OCI-LY7 (cell line): ENCODE results near the gene FIBP. TPM values are rescaled to one million over a fixed set of nuclear protein-coding genes. Genes with fewer than 3 reads are reported as not detected.

Experiments used
- BruUV-seq: library from RNA; stranded (reverse); fragments of 400-500 nt; replicated peaks from 2 replicates; lab custom pipeline; 2021; lab: Mats Ljungman, UMichigan
- CTCF ChIA-PET: fragments of 300-600 bp; sonication (Branson Sonifier 250); formaldehyde crosslinking; loops from one replicate; lab custom pipeline; 2022; ENCODE audit warnings: antibody characterized with exemption; ENCODE audit not compliant: unreplicated experiment; lab: Charles Lee
- POLR2A ChIA-PET: fragments of 300-600 bp; sonication (Branson Sonifier 250); formaldehyde crosslinking; loops from one replicate; lab custom pipeline; 2022; ENCODE audit warnings: antibody characterized with exemption; lab: Charles Lee
- DNase-seq: peaks from one replicate; pipeline ENCODE4 v3.0.0-alpha.2; 2015; ENCODE audit warnings: low spot score
- H2AFZ ChIP-seq: fragments of 200-600 bp; sonication (generic), shearing (Covaris generic); 2 replicates; pipeline ENCODE4 v1.6.1; 2014; ENCODE audit warnings: mild to moderate bottlenecking, antibody characterized with exemption, low read length, moderate library complexity
- H3K27ac ChIP-seq: fragments of 200-600 bp; sonication (generic); 2 replicates; pipeline ENCODE4 v1.5.1; 2014; ENCODE audit warnings: mixed run types, low read depth, mild to moderate bottlenecking, moderate library complexity, low read length, inconsistent platforms; ENCODE audit not compliant: poor library complexity, severe bottlenecking
- H3K36me3 ChIP-seq: fragments of 200-600 bp; sonication (generic); 2 replicates; pipeline ENCODE4 v1.6.1; 2014; ENCODE audit warnings: mild to moderate bottlenecking, antibody characterized with exemption, low read length, moderate library complexity, mixed read lengths; ENCODE audit not compliant: insufficient read depth
- H3K4me1 ChIP-seq: fragments of 200-600 bp; sonication (generic); 2 replicates; pipeline ENCODE4 v1.5.1; 2014; ENCODE audit warnings: mild to moderate bottlenecking, low read length; ENCODE audit not compliant: insufficient read depth, poor library complexity, severe bottlenecking
- H3K4me2 ChIP-seq: fragments of 200-600 bp; sonication (generic); 2 replicates; pipeline ENCODE4 v1.6.1; 2014; ENCODE audit warnings: mild to moderate bottlenecking, low read length
- H3K4me3 ChIP-seq: fragments of 200-600 bp; sonication (generic); 2 replicates; pipeline ENCODE4 v1.5.1; 2014; ENCODE audit warnings: mild to moderate bottlenecking, low read depth, low read length; ENCODE audit not compliant: poor library complexity, severe bottlenecking
- H3K79me2 ChIP-seq: fragments of 200-600 bp; sonication (generic); 2 replicates; pipeline ENCODE4 v1.6.1; 2016; ENCODE audit warnings: low read depth, mild to moderate bottlenecking, low read length, moderate library complexity, mixed read lengths; ENCODE audit not compliant: insufficient read depth
- H3K9me2 ChIP-seq: fragments of 200-600 bp; sonication (generic); 2 replicates; pipeline ENCODE4 v1.6.1; 2016; ENCODE audit warnings: mild to moderate bottlenecking, low read length, mixed read lengths; ENCODE audit not compliant: insufficient read depth
- H3K9me3 ChIP-seq: fragments of 200-600 bp; sonication (generic); 2 replicates; pipeline ENCODE4 v1.6.1; 2014; ENCODE audit warnings: mild to moderate bottlenecking, mixed run types, low read length, mixed read lengths
- H4K20me1 ChIP-seq: fragments of 200-600 bp; sonication (generic); 2 replicates; pipeline ENCODE4 v1.6.1; 2014; ENCODE audit warnings: mild to moderate bottlenecking, antibody characterized with exemption, low read length, moderate library complexity, mixed read lengths; ENCODE audit not compliant: insufficient read depth
- CTCF ChIP-seq: fragments of 200-600 bp; sonication (generic); conservative IDR thresholded peaks from 2 replicates; pipeline ENCODE4 v1.5.1; 2014; ENCODE audit warnings: mild to moderate bottlenecking, antibody characterized with exemption, low read length, moderate library complexity, mixed read lengths
- EZH2phosphoT487 ChIP-seq: fragments of 200-600 bp; sonication (generic); IDR thresholded peaks from 2 replicates; pipeline ENCODE4 v1.6.1; 2018; ENCODE audit warnings: low read depth, borderline replicate concordance, mild to moderate bottlenecking, mixed run types, antibody characterized with exemption, low read length, moderate library complexity, mixed read lengths
- intact Hi-C: fragments of 100-400 bp; cut with micrococcal nuclease; formaldehyde crosslinking; loops from one replicate; pipeline ENCODE4 v1.10.0; 2022; ENCODE audit not compliant: unreplicated experiment
- total RNA-seq, 2 experiments: library from RNA; depleted of rRNA in 1 of 2; stranded (reverse); fragments of >200 nt in 1 of 2; shearing (Covaris generic) in 1 of 2; gene quantifications; 2 replicates each; pipeline ENCODE4 v1.2.3, GENCODE V29; 2014 to 2022

The FIBP gene
- total RNA-seq, 2 experiments from 2014 or later, result 97.3 to 184 TPM

- Histone ChIP-seq H3K79me2 (no peaks in the 10 kb centered on the region), H3K36me3 (no peaks in the 10 kb centered on the region)
- intact Hi-C loops, result loop anchor here (2.0 kb wide), 1 partner anchor 18 kb away; the partner anchor contains the start of genes C11orf68 and DRAP1
Measured at GRCh38 chr11:65900125-65900898, 12.0 kb upstream of the FIBP start, which contains the start of gene FOSL1. Gene FOSL1, minus strand, starts transcription at chr11:65900388. Its CDS starts 49 bp downstream, at chr11:65900339.

GRCh38 chr11:65899356-65900124 lies 11.3 kb upstream of the FIBP start:
- no TSS peak for BruUV-seq
- peak overlapping the region; percentile 65 for H3K4me3 ChIP-seq
- H3K9me3 ChIP-seq, result no peaks in the 10 kb centered on the region
- ChIA-PET CTCF (no interaction called here), POLR2A (no interaction called here)
- H3K36me3 ChIP-seq, result no peaks in the 10 kb centered on the region
- intact Hi-C loops, result loop anchor here (2.0 kb wide), 1 partner anchor 19 kb away; the partner anchor contains the start of genes C11orf68 and DRAP1
- no peaks in the 10 kb centered on the region for H3K9me2 ChIP-seq
- no peaks in the 10 kb centered on the region for H3K79me2 ChIP-seq
- H3K27ac ChIP-seq, result no peak overlapping the region
- TF ChIP-seq CTCF (no peak), EZH2phosphoT487 (no peak)
- peaks cover 20% of the 10 kb centered on the region for H3K4me1 ChIP-seq
- H4K20me1 ChIP-seq, result no peaks in the 10 kb centered on the region
- H2AFZ ChIP-seq, result no peak overlapping the region
- peak; percentile 19 for DNase-seq
- H3K4me2 ChIP-seq, result peak overlapping the region; percentile 80

More at GRCh38 chr11:65900125-65900898, 12.0 kb upstream of the FIBP start, which contains the start of gene FOSL1:
- peak within 1 kb of the TSS; percentile 65 for H3K4me3 ChIP-seq
- ChIA-PET CTCF (no interaction called here), POLR2A (interaction anchor here (1.0 to 2.3 kb wide), 2 partner anchors 10 to 15 kb away, joined by 4 to 5 read pairs; partner anchors contain the start of gene CCDC85B)
- no peak within 1 kb of the TSS for H3K27ac ChIP-seq
- H3K4me2 ChIP-seq, result peak within 1 kb of the TSS; percentile 80
- peak; percentile 68 for DNase-seq
- H3K9me3 ChIP-seq, result no peaks in the 10 kb centered on the region
- peaks cover 20% of the 10 kb centered on the region for H3K4me1 ChIP-seq
- H4K20me1 ChIP-seq, result no peaks in the 10 kb centered on the region
- no peak within 1 kb of the TSS for H2AFZ ChIP-seq
- no peak for TF ChIP-seq CTCF
- no peak for TF ChIP-seq EZH2phosphoT487
- H3K9me2 ChIP-seq, result no peaks in the 10 kb centered on the region
- no TSS peak for BruUV-seq
